ENCODE measurements around the gene HNF1B. TPM values are rescaled to one million over a fixed set of nuclear protein-coding genes. Genes with fewer than 3 reads are reported as not detected.

The HNF1B gene
- total and polyA plus RNA-seq, 10 of the 15 experiments (the other 5 are each of a cell fraction or from before 2014, with no cell fraction given), result 0.51 to 12.7 (median 1.9) TPM

DNA sequence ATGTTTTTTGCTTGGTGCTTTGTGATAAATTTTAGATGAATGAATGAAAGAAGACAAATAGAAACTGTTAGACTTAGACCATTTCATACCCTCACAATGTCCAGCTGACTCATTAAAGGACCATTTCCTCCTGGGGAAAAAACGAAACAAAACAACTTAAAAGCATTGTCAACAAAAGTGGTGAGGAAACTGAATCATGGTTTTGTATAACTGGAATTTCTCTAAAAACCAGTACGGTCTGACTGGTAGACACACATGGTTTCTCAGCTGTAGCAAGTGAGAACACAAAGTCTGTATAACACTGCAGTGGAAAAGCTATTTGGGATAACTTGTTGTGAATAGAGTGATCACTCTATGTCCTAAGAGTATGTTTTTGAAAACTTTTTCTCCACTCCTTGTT is 96.3 kb downstream of the HNF1B start:
- ATAC-seq, result peak; percentile 27; the same call in 1 of the 3 replicates
- no peaks in the 10 kb centered on the region for H3K9me3 ChIP-seq (replicated peaks; ENCODE audit: control insufficient read depth, insufficient read depth, low read length)
- DNase-seq (ENCODE audit: low read depth, low spot score), result no peak
- ChIA-PET CTCF (interaction anchor here (0.8 to 3.8 kb wide), 6 partner anchors 9 to 170 kb away, joined by 3 to 49 read pairs (median 6); no protein-coding TSS in a partner anchor), RAD21 (ENCODE audit: unreplicated experiment) (interaction anchor here (0.8 to 2.9 kb wide), 5 partner anchors 11 to 168 kb away, joined by 3 to 12 read pairs (median 3); no protein-coding TSS in a partner anchor), SMC1A (ENCODE audit: uncharacterized antibody, unreplicated experiment) (interaction anchor here (1.0 to 3.0 kb wide), 4 partner anchors 12 to 167 kb away, joined by 4 to 17 read pairs (median 6); no protein-coding TSS in a partner anchor), POLR2A (interaction anchor here (0.6 kb wide), 1 partner anchor 281 kb away, joined by 3 read pairs; no protein-coding TSS in a partner anchor)
- no peak overlapping the region for H3K4me2 ChIP-seq (ENCODE audit: control insufficient read depth, insufficient read depth)
- FAIRE-seq, result no peak
- H3K4me3 ChIP-seq, result no peak overlapping the region
- no peak overlapping the region for H3K9ac ChIP-seq (ENCODE audit: control insufficient read depth, insufficient read depth, low read length)
- H3K4me1 ChIP-seq (ENCODE audit: control insufficient read depth, insufficient read depth, low read length), result no peaks in the 10 kb centered on the region
- H3K36me3 ChIP-seq (ENCODE audit: control insufficient read depth in 2 of 2, insufficient read depth in 2 of 2, low read length in 1 of 2), result no peaks in the 10 kb centered on the region
- no peaks in the 10 kb centered on the region for H4K20me1 ChIP-seq (ENCODE audit: control insufficient read depth, insufficient read depth)
- H3K27me3 ChIP-seq (replicated peaks in 1 of 2; ENCODE audit: control insufficient read depth in 2 of 2, insufficient read depth in 2 of 2, low read length in 1 of 2), result no peaks in the 10 kb centered on the region; a peak in 1 of 4 replicates
- intact Hi-C loops (cut with micrococcal nuclease; ENCODE audit: unreplicated experiment) (loop anchor here (10.0 kb wide), 1 partner anchor 46 kb away; no protein-coding TSS in a partner anchor), in situ Hi-C loops (cut with MboI) (loop anchor here (5.0 kb wide), 1 partner anchor 144 kb away; no protein-coding TSS in a partner anchor)
- no peak overlapping the region for H2AFZ ChIP-seq (ENCODE audit: control insufficient read depth, low read depth, low read length)
- TF ChIP-seq ETV6 (conservative IDR thresholded peaks at IDR 0.05 in 1 of 2, IDR thresholded peaks at IDR 0.05 in 1 of 2; ENCODE audit: borderline replicate concordance in 1 of 2, low read depth in 1 of 2) (no peak), ZNF622 (IDR thresholded peaks at IDR 0.05) (no peak), SUZ12 (IDR thresholded peaks at IDR 0.05; ENCODE audit: unreplicated experiment) (no peak), BMI1 (IDR thresholded peaks at IDR 0.05; ENCODE audit: borderline replicate concordance) (no peak), SIX5 (IDR thresholded peaks at IDR 0.05; ENCODE audit: low read depth, low read length, severe bottlenecking) (no peak)
- TF ChIP-seq, protein P1, sequence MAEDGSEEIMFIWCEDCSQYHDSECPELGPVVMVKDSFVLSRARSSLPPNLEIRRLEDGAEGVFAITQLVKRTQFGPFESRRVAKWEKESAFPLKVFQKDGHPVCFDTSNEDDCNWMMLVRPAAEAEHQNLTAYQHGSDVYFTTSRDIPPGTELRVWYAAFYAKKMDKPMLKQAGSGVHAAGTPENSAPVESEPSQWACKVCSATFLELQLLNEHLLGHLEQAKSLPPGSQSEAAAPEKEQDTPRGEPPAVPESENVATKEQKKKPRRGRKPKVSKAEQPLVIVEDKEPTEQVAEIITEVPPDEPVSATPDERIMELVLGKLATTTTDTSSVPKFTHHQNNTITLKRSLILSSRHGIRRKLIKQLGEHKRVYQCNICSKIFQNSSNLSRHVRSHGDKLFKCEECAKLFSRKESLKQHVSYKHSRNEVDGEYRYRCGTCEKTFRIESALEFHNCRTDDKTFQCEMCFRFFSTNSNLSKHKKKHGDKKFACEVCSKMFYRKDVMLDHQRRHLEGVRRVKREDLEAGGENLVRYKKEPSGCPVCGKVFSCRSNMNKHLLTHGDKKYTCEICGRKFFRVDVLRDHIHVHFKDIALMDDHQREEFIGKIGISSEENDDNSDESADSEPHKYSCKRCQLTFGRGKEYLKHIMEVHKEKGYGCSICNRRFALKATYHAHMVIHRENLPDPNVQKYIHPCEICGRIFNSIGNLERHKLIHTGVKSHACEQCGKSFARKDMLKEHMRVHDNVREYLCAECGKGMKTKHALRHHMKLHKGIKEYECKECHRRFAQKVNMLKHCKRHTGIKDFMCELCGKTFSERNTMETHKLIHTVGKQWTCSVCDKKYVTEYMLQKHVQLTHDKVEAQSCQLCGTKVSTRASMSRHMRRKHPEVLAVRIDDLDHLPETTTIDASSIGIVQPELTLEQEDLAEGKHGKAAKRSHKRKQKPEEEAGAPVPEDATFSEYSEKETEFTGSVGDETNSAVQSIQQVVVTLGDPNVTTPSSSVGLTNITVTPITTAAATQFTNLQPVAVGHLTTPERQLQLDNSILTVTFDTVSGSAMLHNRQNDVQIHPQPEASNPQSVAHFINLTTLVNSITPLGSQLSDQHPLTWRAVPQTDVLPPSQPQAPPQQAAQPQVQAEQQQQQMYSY (CRISPR knock-in tag; IDR thresholded peaks at IDR 0.05), result no peak
- H3K79me2 ChIP-seq (ENCODE audit: control insufficient read depth, insufficient read depth, low read length), result no peaks in the 10 kb centered on the region
- 0% methylated on average over 2 of the region's 2 CpGs for WGBS (ENCODE audit: insufficient coverage, insufficient replicate concordance, low lambda C conversion rate, missing lambda C conversion rate)
- no TSS peak for BruUV-seq (replicated peaks)
- no peak overlapping the region for H3K27ac ChIP-seq (ENCODE audit: control insufficient read depth, insufficient read depth)
